GM19035 (cell line): ENCODE results near the gene MMEL1.
"Not testable (repeated sequence)": the region's sequence is repeated elsewhere in the genome, so short reads cannot be mapped to it uniquely, and the experiment has no call there.

Experiments
- ATAC-seq: cut with Tn5 transposase; IDR thresholded peaks from one replicate; pipeline ENCODE4 v1.9.1; 2021; ENCODE audit not compliant: unreplicated experiment

The MMEL1 gene

DNA sequence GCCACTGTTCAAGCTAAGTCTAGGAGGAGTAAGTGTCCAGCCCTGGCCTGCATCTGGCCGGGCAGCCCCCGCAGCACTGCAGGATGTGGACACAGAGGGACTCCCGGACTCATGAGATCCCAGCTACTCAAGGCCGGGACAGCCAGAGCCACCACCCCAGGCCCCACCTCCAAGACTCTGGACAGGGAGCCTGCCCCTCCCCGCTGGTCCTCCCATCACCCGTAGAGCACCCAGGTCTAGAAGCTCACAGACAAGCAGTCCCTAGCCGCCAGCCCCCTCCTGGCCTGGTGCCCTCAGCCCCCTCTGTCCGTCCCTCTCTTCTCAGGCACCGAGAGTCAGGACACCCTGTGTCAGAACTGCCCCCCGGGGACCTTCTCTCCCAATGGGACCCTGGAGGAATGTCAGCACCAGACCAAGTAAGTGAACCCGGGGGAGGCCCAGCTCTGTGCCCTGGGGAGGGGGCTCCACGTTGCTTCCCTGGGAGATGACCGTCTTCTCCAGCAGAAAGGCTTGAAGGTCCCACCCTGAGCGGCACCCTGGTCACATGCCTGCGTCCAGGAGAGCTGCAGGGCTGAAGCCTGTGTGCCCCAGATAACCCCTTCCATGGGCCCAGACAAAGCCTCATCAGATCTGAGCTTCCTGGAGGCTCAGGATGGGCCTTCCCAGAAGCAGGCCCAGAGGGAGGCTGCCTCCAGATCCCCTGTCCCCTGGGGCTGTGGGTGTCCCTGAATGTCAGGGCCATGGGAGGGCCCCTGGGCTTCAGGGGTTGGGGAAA lies 72.3 kb downstream of the MMEL1 start:
- no peak for ATAC-seq

DNA sequence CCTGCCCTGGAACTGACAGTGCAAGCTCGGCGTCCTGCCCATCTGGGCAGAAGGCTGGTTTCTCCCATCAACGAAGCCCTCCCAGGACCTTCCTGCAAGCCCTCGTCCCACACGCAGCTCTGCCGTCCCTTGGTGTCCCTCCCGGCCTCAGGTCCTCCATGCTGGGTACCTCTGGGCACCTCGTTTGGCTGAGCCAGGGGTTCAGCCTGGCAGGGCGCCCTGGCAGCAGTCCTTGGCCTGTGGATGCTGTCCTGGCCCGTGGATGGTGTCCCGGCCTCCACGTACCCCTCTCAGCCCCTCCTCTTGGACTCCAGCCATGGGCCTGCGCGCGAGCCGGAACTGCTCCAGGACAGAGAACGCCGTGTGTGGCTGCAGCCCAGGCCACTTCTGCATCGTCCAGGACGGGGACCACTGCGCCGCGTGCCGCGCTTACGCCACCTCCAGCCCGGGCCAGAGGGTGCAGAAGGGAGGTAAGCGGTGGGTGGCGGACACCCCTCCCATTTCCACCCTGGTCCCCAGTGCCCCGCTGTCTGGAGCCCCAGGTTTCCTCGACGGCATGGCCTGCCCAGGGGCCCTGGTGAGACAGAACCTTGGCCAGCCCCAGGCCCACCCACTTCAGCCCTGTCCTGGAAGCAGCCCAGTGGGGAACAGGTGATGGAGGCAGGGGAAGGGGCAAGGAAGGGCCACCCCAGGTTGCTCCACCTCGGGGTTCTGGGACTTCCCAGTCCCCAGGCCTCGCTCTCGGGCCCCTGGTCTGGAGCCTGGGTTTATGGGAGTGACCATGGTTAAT lies 73.1 kb downstream of the MMEL1 start:
- ATAC-seq, result no peak

DNA sequence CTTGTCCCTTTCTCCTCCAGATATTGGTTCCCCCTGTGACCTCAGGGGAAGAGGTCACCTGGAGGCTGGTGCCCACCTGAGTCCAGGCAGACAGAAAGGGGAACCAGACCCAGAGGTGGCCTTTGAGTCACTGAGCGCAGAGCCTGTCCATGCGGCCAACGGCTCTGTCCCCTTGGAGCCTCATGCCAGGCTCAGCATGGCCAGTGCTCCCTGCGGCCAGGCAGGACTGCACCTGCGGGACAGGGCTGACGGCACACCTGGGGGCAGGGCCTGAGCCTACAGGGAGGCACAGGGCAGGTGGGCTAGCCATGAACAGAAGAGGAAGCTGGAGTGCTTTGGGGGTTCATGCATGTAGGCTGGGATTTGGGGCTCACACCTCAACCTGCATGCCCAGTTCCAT lies 74.0 kb downstream of the MMEL1 start:
- no peak for ATAC-seq

DNA sequence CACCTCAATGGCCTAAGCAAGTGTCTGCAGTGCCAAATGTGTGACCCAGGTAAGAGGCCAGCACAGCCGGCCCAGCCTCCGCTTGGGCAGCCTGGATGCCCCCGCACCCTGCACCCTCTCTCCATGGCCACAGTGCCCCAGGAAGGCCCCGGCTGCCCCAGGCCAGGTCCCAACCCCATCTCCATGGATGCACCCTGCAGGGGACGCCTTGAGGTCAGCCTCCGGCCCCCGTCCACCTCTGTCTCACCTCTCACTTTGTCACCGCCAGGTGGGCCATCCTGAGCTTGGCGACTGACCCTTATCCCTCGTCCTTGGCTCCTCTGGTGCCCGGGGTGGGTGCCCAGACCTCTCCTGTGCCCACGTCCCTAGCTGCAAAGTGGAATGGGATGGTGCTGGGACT lies 74.4 kb downstream of the MMEL1 start:
- no peak for ATAC-seq

DNA sequence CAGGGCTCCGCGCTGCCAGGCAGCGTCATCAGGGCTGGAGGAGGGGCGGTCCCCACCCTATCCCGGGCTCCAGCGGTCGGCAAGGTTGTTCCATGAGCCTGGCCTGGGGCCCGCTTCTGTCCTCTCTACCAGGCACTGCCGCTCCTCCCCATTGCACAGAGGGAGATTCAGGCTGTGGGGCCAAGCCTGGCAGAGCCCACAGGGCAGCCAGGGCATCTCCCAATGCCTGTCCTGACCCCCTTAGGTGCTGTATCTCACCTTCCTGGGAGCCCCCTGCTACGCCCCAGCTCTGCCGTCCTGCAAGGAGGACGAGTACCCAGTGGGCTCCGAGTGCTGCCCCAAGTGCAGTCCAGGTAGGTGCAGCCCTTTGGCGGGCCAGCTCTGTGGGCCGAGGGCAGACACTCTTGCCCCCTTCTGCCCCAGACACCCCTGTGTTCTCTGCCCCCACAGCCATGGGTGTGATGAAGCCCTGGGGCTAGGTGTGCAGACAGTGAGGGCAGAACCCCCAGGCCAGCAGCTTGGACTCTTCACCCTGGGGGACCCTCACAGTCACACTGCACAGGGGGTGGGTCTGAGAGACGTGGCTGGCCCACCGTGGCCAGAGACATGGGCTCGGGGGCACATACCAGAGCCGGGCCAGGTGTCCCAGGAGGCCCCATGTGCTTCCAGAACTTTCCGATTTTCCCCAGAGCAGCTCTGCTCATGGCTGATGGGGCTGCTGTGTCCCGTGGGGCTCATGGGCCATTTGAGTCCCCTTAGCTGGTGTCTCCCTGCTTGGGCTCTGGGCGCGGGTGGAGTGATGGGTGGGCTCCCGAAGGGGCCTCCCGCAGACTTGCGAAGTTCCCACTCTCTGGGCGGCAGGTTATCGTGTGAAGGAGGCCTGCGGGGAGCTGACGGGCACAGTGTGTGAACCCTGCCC lies 75.1 kb downstream of the MMEL1 start:
- ATAC-seq, result no peak

DNA sequence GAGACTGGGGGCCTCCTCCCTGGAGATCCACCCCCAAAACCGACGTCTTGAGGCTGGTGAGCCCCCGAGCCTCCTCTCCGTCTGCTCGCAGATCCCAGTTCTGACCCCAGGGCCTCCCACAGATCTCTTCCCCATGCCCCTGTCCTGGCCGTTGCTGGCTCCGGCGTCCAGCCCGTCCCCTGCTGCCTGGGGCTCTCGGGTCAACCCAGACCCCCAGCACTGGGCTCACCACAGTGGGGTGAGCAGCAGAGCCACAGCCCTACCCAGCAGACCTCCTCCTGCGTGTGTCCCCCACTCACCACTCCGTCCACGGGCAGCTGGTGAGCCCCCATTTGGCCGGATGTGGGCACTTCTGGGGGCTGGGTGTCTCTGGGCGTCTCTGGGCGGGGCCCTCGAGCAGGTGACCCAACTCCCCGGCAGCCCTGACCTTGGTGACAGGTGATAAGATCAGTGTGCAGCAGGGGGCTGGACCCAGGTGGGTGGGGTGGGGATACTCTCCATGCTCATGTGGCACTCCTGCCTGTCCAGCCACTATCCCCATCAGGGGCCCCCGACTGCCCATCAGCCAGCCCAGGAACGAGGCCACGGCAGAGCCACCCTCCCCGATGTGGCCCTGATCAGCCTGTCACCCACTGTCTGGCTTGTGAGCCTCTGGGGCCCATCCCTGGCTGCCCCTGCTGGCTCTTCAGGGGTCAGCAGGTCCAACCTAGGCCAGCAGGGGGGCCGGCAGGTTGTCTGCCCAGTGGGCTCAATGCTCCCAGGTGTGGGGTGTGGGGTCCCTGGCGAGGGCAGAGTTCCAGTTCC lies 75.9 kb downstream of the MMEL1 start:
- ATAC-seq, result peak; percentile 30

DNA sequence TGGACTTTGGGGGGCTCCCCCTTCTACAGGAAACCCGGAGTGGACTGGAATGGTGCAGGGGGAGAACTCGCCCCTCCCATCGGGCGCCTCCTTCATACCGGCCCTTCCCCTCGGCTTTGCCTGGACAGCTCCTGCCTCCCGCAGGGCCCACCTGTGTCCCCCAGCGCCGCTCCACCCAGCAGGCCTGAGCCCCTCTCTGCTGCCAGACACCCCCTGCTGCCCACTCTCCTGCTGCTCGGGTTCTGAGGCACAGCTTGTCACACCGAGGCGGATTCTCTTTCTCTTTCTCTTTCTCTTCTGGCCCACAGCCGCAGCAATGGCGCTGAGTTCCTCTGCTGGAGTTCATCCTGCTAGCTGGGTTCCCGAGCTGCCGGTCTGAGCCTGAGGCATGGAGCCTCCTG lies 76.5 kb downstream of the MMEL1 start, which contains the start of gene TNFRSF14:
Gene TNFRSF14 (plus strand): TSS at position 95 of the 401 bp plus-strand sequence. CDS start 294 bp downstream, at position 389.
- peak; percentile 32 for ATAC-seq

DNA sequence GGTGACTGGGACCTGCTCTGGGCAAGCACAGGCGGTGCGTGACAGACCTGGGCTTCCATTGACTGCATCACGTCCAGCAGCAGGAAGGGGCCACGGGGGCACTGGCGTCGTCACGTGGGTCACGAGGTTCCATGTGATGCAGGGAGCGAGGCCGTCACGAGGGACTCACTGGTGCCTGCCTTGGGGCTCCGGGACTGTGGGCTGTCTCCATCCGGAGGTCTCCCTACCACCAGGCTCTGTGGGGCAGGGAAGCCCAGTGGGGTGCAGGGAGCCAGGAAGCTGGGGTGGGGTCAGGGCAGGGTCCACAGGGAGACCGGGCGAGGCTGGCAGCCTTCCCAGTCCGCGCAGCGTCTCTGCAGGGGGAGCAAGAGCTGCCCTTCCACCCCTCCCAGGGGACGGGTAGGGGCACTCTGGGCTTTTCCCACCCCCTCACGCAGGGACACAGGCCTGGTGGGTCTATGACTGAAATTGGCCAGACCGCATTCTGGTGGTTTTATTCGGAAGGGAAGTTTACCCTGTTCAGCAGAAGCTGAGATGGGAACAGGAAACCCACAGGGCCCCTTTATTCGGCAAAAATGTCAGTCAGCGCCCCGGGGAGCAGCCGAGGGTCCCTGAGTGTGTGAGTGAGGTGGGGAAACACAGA lies 77.1 kb downstream of the MMEL1 start:
- peak; percentile 34 for ATAC-seq

DNA sequence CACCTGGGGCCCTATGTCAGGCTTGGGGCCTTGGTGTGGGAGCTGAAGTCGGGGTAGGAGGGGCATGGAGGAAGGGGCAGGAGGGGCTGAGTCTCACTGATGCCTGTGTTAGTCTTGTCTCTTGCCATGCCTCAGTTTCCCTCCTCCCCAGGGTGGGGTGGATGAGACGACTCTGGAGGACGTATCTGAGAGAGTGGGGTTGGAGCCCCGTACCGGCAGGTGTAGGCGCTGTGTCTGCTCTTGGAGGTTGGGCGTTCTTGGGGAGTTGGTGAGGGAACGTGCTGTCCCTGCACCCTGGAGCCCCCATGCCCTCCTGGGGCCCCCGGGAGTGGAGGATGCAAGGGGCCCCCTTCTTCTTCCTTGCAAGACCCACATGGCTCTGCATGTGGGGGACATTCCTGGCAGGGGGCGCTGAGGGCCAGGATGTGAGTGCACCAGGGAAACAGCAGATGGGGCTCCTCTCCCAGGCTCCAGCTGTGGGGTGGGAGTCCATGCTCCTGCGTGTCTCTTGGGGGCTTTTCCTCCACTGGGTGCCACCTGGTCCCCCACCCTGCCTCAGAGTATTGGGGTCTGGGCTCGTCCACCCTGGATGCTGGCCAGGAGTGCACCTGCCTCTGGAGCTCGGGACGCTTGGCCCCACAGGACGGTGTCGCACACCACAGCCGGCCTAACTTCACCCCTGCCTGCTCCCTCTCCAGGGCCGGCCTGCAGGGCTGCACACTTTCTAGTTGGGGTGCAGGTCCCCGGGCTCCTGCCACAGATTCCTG lies 78.0 kb downstream of the MMEL1 start:
- no peak for ATAC-seq

DNA sequence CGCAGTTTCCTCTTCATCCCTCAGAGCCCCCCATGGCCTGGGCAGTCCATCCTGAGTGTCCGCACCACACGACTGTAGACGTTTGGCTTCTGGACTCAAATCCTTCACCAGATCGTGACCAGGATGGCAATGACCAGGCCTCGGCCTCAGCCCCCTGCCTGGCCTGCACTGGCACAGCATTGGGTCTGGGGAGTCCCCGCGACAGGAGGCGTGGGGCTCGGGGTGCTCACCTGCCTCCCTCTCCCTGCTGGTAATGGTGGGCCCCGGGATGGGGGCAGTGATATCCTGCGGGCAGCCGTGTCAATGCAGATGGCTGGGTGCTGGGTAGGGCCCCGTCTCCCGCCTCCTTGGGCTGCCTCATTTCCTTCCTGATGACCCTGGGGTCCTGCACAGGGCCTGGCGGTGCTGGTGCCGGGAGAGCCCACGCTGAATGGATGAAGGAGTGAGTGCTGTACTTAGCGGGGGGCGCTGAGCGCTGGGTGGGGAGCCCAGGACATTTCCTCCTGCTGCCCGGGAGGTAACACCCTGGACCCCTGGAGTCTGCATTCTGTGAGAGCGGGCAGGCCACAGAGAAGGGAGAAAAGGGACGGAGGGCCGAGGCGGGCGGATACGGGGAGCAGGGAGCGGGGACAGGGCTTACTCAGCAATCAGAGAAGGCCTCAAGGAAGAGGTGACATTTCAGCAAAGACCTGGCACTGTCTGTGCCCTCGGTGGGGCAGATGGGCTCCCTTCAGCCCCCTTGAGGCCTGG lies 78.8 kb downstream of the MMEL1 start:
- ATAC-seq, result no peak

DNA sequence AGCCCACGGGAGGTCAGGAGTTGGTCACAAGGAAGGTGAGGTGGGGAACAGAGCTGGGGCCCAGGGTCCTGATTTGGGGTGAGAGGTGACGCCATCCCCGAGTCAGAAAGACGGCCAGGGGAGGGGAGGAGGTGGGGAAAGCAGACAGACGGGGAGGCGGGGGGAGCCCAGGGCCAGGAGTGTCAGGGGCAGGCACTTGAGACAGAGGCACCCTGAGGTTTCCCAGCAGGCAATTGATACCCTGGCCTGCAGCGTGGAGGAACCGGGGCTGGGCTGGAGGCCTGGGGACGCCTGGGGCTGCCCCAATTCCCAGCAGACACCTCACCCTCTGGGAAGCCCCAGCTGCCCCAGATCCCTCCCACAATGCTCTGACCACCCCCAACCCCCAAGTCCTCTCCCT lies 79.7 kb downstream of the MMEL1 start:
- not testable (repeated sequence) for ATAC-seq

DNA sequence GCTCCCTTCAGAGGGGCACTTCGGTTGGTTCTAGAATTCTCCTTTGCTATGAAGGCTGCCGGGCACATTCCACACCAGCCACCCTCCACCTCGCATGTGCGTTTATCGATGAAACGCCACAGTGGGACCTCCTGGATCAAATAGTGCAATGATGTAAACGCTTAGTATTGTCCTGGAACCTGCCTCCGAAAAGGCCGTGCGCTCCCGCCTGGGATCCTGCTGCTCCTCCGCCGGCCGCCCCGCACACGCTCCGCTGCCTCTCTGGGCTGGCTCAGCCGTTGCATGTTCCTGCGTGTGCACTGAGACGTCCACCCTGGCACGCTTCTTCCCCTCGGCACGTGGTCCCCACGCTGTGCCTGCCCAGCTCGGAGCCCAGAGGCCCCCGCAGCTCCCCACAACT lies 80.6 kb downstream of the MMEL1 start:
- no peak for ATAC-seq

DNA sequence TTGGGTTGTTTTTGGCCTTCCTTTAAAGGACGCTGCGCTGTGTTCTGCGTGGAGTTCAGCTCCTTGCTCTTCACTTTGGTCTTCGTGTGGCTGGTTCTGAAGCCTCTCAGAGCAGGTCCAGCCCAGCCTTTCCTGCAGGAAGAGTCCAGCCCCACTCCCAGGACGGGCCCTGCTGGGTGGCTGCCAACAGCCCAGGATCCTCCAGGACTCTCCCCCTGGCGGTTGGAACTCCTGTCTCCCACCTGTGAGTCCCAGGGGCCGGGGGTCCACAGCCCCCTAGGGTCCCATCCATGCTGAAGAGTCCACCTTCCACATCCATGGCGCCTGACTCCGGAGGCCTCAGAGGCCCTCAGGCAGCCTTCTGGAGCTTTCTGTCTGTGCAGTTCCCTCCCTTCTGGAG lies 81.3 kb downstream of the MMEL1 start:
- ATAC-seq, result not testable (repeated sequence)

DNA sequence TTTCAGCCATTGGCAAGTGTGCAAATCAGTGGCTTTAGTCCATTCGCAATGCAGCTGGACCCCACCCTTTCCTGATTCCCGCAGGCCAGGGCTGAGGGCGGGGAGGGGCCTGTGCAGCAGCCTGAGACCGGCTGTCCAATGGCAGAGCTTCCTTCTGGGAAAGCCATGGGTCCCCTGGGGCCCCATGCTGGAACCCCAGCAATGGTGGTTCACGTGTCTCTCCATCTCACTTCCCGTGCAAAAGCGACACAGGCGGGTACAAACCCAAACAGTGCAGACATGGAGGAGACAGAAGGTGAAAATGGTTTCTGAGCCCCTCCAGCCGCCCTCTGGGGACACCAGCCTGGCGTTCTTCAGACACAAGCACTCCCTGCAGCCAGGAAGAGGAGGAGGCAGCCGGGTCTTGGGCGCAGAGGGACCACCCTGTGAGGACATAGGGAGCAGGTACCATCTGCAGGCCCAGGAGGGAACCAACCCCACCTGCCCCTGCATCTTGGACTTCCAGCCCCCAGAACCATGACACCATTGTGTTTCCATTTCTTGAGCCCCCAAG lies 82.4 kb downstream of the MMEL1 start:
- ATAC-seq, result not testable (repeated sequence)

DNA sequence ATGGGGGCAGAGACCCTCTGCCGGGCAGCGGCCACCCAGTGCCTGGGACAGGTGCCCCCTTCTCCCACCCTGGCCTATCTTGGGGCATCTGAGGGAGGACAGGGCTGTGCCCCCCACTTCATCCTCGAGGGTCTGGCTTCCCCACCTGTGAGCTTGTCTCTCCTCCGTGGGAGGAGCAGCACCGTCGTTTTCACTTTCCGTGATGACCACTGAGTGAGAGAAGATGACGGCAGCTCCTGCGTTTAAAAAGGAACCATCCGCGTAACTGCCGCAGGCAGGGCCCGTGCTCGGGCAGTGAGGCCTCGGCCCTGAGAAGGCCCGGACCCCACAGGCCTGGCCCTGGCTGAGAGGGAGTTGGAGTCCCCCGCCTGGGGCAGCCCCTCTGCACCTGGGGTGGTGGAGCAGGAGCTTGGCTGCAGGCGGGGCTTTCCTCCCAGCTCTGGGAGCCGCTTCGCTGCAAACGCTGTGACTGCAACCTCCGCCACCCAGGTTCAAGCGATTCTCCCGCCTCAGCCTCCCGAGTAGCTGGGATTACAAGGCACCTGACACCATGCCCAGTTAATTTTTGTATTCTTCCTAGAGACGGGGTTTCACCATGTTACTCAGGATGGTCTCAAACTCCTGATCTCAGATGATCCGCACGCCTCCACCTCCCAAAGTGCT lies 83.3 kb downstream of the MMEL1 start:
- ATAC-seq, result not testable (repeated sequence)

DNA sequence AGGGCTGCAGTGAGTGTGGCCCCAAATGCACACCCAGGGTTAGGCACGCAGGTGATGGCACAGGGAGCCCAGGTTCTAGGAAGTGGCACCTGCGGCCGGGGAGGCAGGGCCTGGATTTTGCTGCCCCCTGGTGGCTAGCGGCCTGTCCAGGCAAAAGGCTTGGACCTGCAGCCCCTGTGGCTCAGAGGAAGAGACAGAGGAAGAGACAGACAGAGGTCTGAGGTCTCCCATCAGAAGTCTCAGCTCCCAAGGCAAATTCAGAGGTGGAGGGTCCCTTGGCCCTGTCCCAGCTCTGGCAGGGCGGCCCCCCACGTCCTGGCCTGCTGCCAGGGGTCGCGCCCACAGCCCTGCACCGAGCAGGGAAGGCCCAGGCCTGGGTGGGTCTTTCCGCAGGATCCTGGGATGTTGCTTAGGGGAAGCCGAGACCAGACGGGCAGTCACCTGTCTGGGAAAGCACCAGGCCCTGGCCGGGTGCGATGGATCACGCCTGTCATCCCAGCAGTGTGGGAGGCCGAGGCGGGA lies 84.7 kb downstream of the MMEL1 start:
- ATAC-seq, result peak; percentile 21
